ENCODE results near the gene CELSR2.

Gene CELSR2

DNA sequence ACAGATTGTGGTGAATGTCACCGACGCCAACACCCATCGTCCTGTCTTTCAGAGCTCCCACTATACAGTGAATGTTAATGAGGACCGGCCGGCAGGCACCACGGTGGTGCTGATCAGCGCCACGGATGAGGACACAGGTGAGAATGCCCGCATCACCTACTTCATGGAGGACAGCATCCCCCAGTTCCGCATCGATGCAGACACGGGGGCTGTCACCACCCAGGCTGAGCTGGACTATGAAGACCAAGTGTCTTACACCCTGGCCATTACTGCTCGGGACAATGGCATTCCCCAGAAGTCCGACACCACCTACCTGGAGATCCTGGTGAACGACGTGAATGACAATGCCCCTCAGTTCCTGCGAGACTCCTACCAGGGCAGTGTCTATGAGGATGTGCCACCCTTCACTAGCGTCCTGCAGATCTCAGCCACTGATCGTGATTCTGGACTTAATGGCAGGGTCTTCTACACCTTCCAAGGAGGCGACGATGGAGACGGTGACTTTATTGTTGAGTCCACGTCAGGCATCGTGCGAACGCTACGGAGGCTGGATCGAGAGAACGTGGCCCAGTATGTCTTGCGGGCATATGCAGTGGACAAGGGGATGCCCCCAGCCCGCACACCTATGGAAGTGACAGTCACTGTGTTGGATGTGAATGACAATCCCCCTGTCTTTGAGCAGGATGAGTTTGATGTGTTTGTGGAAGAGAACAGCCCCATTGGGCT, 3.0 kb downstream of the CELSR2 start:
- no peak for DNase-seq (ENCODE audit: low read depth in 2 of 2)

DNA sequence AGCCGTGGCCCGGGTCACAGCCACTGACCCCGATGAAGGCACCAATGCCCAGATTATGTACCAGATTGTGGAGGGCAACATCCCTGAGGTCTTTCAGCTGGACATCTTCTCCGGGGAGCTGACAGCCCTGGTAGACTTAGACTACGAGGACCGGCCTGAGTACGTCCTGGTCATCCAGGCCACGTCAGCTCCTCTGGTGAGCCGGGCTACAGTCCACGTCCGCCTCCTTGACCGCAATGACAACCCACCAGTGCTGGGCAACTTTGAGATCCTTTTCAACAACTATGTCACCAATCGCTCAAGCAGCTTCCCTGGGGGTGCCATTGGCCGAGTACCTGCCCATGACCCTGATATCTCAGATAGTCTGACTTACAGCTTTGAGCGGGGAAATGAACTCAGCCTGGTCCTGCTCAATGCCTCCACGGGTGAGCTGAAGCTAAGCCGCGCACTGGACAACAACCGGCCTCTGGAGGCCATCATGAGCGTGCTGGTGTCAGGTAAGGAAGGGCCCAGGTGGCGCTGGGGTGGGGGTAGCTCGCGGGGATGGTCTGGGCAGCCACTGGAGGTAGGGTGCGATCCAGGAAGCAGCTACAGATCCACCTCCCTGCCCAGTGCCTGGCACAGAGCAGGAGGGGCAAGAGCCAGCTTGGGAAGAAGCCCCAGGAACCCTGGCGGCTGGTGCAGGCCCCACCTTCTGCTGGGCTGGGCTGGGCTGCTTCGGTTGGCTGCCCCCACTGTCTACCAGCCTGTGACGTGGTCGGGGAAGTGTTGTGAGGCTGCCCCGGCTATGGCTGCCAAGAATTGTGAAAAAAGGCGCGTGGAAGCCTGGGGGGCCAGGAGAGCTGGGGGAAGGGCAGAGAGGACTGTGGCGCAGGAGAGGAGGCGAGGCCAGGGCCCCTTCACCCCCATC, 3.8 kb downstream of the CELSR2 start:
- no peak for DNase-seq (ENCODE audit: low read depth in 2 of 2)

DNA sequence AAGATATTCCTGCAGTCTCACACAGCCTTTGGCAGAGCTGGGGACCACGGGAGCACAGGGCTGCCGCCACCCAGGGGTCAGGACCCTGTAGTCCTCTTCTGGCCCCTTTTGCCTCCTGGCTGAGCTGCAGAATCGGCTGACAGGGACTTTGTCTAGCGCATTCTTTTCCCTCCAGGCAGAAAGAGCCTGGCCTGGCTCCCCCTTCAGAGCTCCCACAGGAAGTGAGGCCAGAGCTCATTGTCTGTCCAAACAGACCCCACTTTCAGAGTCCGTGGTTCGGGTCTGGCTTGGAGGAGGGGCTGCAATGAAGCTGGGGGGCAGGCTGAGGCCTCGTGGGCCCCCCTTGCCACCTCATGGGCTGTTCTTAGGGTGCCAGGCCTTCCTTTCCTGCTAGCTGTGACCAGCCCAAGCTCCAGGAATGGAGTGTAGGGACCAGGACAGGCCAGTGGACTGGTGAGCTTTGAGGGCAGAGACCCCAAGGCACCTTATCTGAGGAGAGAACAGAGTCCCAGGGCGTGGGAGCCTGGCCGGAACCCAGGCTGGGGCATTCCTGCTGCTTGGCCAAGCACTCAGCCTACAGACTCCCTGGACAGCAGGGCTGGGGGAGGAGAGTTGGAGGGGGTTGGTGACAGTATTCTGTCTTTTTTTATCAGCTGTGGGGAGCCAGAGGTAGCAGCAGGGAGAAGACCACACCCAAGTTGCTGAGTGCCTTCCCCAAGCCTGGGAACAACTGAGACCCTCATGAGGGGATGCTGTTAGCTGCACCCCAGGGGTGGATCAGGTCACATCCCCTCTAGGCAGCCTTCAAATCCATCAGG, 4.7 kb downstream of the CELSR2 start:
- no peak for DNase-seq (ENCODE audit: low read depth in 2 of 2)

DNA sequence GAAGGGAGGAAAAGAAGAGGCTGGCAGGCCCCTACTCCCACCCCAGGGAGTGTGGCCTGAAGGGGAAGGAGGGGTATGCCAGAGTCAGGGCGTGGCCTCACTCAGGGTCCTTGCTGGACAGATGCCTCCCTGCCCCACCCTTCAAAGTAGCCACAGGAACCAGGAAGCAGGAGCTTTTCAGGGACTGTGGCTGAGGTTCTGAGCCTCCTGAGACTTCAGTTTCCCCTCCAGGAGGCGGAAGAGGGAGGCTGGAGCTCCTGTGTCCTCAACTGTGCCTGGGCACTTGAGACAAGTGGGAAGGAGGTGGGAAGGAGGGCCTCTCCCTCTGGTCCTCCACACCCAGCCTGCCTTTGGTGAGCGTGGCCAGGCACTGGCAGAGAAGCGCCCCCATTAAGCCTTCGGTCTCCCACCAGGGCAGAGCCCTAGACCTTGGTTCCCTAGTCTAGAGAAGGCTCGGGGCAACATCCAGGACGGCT, 5.3 kb downstream of the CELSR2 start:
- DNase-seq (ENCODE audit: low read depth in 2 of 2): no peak

DNA sequence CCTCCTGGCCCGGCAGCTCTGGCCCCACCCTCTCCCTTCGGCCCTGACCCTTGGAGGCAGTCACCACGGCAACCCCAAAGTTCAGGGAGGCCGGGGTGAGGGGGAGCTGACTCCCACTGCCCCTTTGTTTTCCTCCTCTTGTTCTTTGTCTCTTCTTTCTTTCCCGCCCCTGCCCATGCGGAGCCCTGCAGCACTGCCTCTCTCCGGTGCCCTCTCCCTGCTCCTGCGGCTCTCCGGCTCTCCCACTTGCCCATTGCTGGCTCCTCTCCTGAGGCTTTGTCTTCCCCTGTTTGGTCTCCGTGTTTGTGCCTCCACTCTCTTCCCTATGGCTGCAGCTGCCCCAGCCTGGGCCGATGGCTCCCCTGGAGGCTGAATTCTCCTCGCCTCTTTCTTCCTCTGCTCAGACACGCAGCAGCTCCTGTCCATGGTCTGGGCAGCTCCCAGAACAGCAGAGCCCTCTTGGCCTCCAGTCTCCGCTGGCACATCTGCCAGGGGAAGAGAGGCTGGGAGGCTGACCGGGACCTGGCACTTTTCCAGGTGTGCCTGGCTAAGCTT, 5.8 kb downstream of the CELSR2 start:
- no peak for DNase-seq (ENCODE audit: low read depth in 2 of 2)

DNA sequence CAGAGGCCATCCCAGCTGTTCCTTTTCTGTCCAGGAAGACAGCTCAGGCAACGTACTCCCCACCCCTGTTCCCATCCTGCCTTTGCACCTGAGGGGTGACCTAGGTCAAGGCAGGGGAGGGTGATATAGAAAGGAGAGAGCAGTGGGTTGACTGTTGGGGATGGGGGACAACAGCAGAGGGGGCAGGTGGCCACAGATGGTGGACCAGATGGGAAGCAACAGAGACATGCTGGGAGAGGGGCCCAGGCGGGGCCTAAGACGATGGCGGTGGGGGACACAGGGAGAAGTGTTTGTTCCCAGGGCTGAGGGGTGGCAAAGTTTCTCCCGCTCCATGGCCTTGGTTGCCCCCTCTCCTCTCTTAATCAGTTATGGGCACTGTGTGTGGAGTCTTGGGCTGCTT, 6.3 kb downstream of the CELSR2 start:
- DNase-seq (ENCODE audit: low read depth in 2 of 2): no peak

DNA sequence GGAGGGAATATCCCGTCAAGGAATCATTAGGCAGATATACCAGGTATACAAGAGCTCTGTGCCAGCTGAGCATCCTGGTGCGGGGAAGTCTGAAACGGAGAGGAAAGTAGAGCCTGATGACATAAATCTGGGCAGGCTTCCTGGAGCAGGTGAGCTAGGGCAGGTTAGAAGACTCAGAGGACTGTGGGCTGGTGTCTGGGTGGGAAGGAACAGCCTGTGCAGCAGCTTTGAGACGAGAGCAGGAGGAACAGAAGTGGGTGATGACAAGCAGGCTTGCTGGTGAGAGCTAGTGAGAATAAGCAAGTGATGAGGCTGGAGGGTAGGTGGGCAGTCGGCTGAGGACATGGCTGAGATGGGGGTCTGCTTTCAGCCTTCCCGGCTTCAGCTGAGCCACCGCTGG, 6.7 kb downstream of the CELSR2 start:
- no peak for DNase-seq (ENCODE audit: low read depth in 2 of 2)

DNA sequence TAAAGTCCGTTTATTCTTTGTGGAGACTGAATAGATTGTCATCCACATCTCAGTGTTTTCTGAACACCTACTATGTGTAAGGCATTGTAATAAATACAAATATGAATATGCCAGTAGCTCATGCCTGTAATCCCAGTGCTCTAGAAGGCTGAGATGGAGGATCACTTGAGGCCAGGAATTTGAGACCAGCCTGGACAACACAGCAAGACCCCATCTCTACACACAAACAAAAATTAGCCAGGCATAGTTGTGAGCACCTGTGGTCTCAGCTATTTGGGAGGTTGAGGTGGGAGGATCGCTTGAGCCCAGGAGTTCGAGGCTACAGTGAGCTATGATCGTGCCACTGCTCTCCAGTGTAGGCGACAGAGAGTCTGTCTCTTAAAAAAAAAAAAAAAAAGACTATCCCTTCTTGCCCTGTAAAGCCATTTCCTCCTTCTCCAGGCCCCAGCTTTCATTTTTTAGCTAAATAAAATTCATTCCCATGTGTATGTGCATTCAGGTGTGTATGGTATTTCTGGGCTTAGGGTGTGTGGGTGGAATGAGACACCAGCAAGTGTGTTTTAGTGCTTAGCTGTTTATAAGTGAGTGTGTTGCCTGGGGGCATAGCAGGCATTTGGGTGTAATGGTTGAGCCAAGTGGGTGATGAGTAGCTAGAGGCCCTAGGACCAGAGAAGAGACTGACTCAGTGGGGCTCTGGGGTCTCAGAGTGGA, 7.8 kb downstream of the CELSR2 start:
- DNase-seq (ENCODE audit: low read depth in 2 of 2): no peak

DNA sequence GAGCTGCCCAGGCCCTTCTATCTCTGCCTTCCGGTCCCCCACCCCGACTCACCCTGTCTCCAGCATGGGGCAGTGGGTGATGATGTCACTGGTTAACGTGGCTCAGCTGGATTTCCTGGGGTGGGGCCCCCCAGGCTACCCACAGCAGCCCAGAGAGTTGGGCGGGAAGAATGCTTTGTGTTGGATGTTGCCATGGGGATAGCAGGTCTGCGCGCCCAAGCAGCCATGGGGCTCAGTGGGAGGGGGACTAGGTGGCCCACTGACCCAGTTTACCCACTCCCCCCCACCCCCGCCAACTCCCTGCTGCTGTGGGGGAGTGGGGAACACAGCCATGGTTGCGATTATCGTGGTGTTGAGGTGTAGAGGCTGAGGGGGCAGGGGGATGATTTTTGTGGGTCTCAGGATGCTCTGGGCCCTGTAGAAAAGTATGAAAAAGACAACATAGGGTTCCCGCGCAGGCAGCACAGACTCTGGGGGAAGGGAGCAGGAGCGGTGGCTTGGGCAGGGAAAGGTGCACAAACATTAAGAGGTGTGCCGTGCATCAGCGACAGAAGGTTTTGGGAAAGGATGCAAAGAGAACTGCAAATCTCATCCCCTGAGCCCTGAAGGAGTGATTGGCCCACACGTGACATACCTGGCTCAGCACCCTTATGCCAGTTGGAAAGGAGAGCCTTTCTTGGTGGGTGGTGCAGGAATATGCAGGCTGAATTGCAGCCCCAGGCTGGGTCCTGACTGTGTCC, 8.5 kb downstream of the CELSR2 start:
- DNase-seq (ENCODE audit: low read depth in 2 of 2): no peak

DNA sequence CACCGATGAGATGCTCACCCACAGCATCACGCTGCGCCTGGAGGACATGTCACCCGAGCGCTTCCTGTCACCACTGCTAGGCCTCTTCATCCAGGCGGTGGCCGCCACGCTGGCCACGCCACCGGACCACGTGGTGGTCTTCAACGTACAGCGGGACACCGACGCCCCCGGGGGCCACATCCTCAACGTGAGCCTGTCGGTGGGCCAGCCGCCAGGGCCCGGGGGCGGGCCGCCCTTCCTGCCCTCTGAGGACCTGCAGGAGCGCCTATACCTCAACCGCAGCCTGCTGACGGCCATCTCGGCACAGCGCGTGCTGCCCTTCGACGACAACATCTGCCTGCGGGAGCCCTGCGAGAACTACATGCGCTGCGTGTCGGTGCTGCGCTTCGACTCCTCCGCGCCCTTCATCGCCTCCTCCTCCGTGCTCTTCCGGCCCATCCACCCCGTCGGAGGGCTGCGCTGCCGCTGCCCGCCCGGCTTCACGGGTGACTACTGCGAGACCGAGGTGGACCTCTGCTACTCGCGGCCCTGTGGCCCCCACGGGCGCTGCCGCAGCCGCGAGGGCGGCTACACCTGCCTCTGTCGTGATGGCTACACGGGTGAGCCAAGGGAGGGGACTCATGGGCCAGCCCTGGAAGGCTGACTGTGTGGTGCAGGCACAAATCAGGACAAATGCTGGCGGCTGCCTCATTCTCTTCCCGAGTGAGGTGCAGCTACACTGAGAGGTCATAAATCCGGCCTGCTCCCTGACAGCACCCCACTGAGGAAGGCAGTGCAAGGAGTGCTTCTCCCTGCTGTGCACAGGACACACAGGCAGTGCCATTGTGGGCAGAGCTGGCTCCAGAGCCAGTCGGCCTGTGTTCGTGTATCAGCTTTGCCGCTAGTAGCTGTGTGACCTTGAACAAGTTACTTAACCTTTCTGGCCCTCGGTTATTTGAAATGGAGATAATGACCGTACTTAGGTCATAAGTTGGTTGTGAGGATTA, 9.4 kb downstream of the CELSR2 start:
- no peak for DNase-seq (ENCODE audit: low read depth in 2 of 2)

DNA sequence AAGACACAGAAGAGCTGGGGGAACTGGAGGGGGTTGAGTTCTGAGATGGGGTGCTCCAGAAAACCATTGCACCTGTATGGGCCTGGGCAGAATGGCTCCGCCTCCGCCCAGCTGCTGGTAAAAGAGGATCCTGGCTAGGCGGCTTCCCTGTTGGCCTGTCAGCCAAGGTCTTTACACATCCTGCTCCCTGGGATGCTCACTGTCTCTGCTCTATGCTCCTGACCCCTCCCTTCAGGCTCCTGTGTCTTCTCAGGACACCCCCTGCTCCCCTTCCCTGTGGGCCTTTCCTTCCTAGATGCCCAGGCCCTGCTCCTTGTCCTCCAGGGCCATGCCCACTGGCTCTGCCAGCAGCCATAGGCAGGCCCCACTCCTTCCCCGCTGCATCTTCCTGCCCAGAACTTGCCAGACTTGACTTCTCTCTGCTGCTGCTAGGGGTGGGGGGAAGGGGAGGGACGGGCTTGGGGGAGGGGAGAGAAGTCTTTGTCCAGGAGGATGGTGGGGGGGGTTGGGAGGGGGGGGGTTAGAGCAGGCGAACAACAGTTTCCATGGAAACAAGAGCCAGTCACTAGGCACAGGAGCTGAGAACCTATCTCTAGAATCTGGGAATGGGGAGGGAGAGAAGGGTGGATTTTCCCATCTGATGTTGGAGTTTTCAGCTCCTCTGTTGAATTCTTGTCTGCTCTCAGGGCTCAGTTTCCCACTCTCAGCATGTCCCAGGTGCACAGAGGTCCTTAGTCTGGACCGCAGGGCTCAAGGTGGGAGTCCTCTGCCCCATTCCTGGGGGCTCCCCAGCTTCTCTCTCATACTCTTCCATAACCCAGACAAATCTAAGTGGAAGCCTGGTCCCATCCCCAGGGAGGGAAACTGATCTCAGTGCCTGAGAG, 10.6 kb downstream of the CELSR2 start:
- no peak for DNase-seq (ENCODE audit: low read depth in 2 of 2)

DNA sequence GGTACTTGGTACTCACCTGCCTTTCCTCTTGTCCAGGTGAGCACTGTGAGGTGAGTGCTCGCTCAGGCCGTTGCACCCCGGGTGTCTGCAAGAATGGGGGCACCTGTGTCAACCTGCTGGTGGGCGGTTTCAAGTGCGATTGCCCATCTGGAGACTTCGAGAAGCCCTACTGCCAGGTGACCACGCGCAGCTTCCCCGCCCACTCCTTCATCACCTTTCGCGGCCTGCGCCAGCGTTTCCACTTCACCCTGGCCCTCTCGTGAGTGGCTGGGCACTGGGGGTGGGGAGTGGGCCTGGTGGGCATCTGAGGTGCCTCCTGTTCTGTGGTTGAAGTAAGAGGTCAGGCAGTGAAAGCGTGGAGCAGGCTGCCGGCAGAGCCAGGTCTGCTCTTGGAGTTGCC, 11.7 kb downstream of the CELSR2 start:
- DNase-seq (ENCODE audit: low read depth in 2 of 2): no peak

DNA sequence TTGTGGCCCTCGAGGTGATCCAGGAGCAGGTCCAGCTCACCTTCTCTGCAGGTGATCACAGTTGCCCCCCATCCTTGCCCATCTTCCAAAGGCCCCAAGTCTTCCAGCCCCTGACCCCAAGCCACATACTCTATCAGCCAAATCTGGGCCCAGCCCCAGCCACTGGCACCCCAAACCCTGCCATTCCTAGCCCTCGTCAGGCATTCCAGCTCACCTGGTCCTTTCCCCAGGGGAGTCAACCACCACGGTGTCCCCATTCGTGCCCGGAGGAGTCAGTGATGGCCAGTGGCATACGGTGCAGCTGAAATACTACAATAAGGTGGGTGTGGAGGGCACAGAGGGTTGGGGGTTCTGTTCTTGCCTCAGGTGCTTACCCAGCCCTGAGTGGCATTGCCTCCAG, 12.2 kb downstream of the CELSR2 start:
- no peak for DNase-seq (ENCODE audit: low read depth in 2 of 2)

DNA sequence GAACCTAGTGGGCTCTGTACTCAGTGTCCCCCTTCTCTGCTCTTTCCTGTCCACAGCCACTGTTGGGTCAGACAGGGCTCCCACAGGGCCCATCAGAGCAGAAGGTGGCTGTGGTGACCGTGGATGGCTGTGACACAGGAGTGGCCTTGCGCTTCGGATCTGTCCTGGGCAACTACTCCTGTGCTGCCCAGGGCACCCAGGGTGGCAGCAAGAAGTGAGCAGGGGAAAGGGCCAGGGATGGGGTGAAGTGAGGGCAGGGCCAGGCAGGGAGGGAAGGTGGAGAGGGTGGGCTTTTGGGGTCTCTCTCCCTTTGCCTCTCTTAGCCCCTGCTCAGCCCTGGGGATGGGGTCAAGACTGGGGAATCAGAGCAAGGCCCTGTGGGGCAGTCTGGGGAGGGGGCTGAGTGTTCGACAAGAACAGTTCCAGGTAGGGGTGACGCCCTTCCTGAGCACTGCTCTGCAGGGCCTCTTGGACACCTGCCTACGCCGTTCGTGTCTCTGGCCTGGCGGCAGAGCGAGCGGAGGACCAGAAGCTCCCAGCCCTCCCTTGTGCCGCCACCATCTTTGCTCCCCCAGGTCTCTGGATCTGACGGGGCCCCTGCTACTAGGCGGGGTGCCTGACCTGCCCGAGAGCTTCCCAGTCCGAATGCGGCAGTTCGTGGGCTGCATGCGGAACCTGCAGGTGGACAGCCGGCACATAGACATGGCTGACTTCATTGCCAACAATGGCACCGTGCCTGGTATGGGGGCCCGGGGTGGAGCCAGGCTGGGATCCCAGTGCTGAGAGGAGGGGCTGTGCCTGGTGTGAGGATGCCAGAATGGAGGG, 13.1 kb downstream of the CELSR2 start:
- DNase-seq (ENCODE audit: low read depth in 2 of 2): no peak

DNA sequence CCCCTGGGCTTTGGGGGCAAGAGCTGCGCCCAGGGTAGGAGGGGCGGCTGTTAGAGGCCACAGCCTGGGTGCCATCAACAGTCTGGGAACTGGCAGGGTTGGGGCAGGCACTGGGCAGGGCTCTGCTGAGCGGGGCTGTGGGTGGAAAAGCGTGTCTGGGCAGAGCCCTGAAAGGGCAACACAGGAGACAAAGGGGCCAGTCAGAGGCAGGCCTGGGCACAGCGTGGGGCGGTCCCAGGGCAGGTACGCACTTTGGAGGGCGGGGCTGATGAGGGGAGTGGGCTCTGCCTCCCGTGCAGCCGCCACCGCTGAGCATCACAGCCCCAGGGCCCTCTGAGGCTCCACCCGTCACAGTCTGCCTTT, 13.9 kb downstream of the CELSR2 start:
- no peak for DNase-seq (ENCODE audit: low read depth in 2 of 2)

DNA sequence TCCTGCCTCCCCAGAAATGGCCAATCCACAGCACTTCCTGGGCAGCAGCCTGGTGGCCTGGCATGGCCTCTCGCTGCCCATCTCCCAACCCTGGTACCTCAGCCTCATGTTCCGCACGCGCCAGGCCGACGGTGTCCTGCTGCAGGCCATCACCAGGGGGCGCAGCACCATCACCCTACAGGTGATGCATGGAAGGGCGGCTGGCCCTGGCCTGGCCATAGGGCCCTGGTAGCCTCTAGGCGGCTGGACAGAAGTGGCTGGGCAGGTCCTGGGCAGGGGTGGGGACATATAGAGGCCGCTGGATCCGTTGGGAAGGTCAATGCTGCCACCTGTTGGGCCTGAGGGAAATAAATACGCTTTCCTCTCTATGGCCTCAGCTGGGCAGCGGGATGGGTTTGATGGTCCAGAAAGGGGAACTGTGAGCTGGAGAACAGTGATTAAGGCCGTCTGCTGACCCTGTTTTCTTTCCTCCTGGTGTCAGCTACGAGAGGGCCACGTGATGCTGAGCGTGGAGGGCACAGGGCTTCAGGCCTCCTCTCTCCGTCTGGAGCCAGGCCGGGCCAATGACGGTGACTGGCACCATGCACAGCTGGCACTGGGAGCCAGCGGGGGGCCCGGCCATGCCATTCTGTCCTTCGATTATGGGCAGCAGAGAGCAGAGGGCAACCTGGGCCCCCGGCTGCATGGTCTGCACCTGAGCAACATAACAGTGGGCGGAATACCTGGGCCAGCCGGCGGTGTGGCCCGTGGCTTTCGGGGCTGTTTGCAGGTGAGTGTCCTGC, 14.4 kb downstream of the CELSR2 start:
- DNase-seq (ENCODE audit: low read depth in 2 of 2): peak; percentile 65 to 76

DNA sequence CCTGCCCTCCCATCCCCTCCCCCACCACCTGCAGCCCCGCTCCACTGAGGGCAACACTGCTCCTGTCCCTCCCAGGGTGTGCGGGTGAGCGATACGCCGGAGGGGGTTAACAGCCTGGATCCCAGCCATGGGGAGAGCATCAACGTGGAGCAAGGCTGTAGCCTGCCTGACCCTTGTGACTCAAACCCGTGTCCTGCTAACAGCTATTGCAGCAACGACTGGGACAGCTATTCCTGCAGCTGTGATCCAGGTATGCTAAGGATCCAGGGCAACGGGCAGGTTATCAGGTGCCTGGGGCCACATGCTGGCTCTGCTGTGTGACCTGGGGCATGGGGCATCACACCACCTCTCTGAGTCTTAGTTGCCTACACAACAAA, 15.0 kb downstream of the CELSR2 start:
- no peak for DNase-seq (ENCODE audit: low read depth in 2 of 2)
